H9 (cell line): ENCODE measurements around the gene TYMP. TPM values are rescaled to one million over a fixed set of nuclear protein-coding genes. Genes with fewer than 3 reads are reported as not detected.
A peak's percentile ranks its signal among the peaks of the same experiment; 100 is the strongest.

Source experiments
- DNase-seq: peaks from one replicate; pipeline ENCODE4 v3.0.0-alpha.2; 2017
- H2AFZ ChIP-seq: one replicate; pipeline ENCODE4 v1.6.1; 2013; ENCODE audit warnings: mild to moderate bottlenecking, low read length, control low read depth, moderate library complexity
- H2AK5ac ChIP-seq: 2 replicates; pipeline ENCODE4 v1.6.1; 2013; ENCODE audit warnings: low read length, control low read depth, mixed read lengths; ENCODE audit not compliant: insufficient read length
- H2BK120ac ChIP-seq: one replicate; pipeline ENCODE4 v1.6.1; 2013; ENCODE audit warnings: low read depth, mild to moderate bottlenecking, low read length, control low read depth, inconsistent platforms; ENCODE audit not compliant: poor library complexity, severe bottlenecking
- H2BK12ac ChIP-seq: 2 replicates; pipeline ENCODE4 v1.6.1; 2013; ENCODE audit warnings: low read length, control low read depth, mixed read lengths, low read depth; ENCODE audit not compliant: insufficient read length
- H2BK15ac ChIP-seq: 2 replicates; pipeline ENCODE4 v1.6.1; 2013; ENCODE audit warnings: low read depth, low read length, control low read depth
- H2BK20ac ChIP-seq: one replicate; pipeline ENCODE4 v1.6.1; 2013; ENCODE audit warnings: low read depth, mild to moderate bottlenecking, low read length, control low read depth, inconsistent platforms; ENCODE audit not compliant: poor library complexity, severe bottlenecking
- H2BK5ac ChIP-seq: 2 replicates; pipeline ENCODE4 v1.6.1; 2013; ENCODE audit warnings: low read length, control low read depth, mixed read lengths; ENCODE audit not compliant: insufficient read length
- H3K14ac ChIP-seq: 2 replicates; pipeline ENCODE4 v1.6.1; 2013; ENCODE audit warnings: low read length, control low read depth; ENCODE audit not compliant: insufficient read depth
- H3K18ac ChIP-seq: 2 replicates; pipeline ENCODE4 v1.6.1; 2013; ENCODE audit warnings: low read depth, mild to moderate bottlenecking, mixed read lengths, low read length, control low read depth; ENCODE audit not compliant: insufficient read length
- H3K23ac ChIP-seq: 2 replicates; pipeline ENCODE4 v1.6.1; 2013; ENCODE audit warnings: low read length, control low read depth, mixed read lengths, low read depth; ENCODE audit not compliant: insufficient read length
- H3K23me2 ChIP-seq: 2 replicates; pipeline ENCODE4 v1.6.1; 2013; ENCODE audit warnings: low read depth, mild to moderate bottlenecking, mixed read lengths, low read length, control low read depth; ENCODE audit not compliant: insufficient read length, poor library complexity, severe bottlenecking
- H3K27ac ChIP-seq: 2 replicates; pipeline ENCODE4 v1.5.1; 2013; ENCODE audit warnings: low read length, control low read depth, mixed read lengths, low read depth; ENCODE audit not compliant: insufficient read length
- H3K27me3 ChIP-seq: 2 replicates; pipeline ENCODE4 v1.6.1; 2013; ENCODE audit warnings: low read length, control low read depth, inconsistent platforms; ENCODE audit not compliant: insufficient read depth
- H3K4ac ChIP-seq: 2 replicates; pipeline ENCODE4 v1.6.1; 2013; ENCODE audit warnings: low read depth, mild to moderate bottlenecking, control low read depth, inconsistent platforms, low read length, moderate library complexity
- H3K4me1 ChIP-seq: 2 replicates; pipeline ENCODE4 v1.6.1; 2013; ENCODE audit warnings: low read length, control low read depth, inconsistent platforms; ENCODE audit not compliant: insufficient read depth
- H3K4me2 ChIP-seq: 2 replicates; pipeline ENCODE4 v1.6.1; 2013; ENCODE audit warnings: low read length, control low read depth, mixed read lengths; ENCODE audit not compliant: insufficient read length, insufficient read depth
- H3K56ac ChIP-seq: 2 replicates; pipeline ENCODE4 v1.6.1; 2013; ENCODE audit warnings: low read depth, mild to moderate bottlenecking, mixed read lengths, low read length, control low read depth; ENCODE audit not compliant: insufficient read length
- H3K79me1 ChIP-seq: 2 replicates; pipeline ENCODE4 v1.6.1; 2013; ENCODE audit warnings: low read depth, mild to moderate bottlenecking, moderate library complexity, low read length, control low read depth, inconsistent platforms; ENCODE audit not compliant: insufficient read depth, poor library complexity, severe bottlenecking
- H3K79me2 ChIP-seq: 2 replicates; pipeline ENCODE4 v1.6.1; 2013; ENCODE audit warnings: low read length, control low read depth, inconsistent platforms; ENCODE audit not compliant: insufficient read depth
- H3K9ac ChIP-seq: 2 replicates; pipeline ENCODE4 v1.6.1; 2013; ENCODE audit warnings: low read length, control low read depth, mixed read lengths; ENCODE audit not compliant: insufficient read length; ENCODE audit errors: extremely low read depth
- H3K9me3 ChIP-seq: one replicate; pipeline ENCODE4 v1.6.1; 2013; ENCODE audit warnings: low read depth, low read length, inconsistent platforms; ENCODE audit not compliant: control insufficient read depth
- H3T11ph ChIP-seq: one replicate; pipeline ENCODE4 v1.6.1; 2013; ENCODE audit warnings: mild to moderate bottlenecking, low read length, control low read depth, inconsistent platforms
- H4K20me1 ChIP-seq: one replicate; pipeline ENCODE4 v1.6.1; 2013; ENCODE audit not compliant: control insufficient read depth, insufficient read length, insufficient read depth
- H4K5ac ChIP-seq: 2 replicates; pipeline ENCODE4 v1.6.1; 2013; ENCODE audit warnings: low read depth, mild to moderate bottlenecking, mixed read lengths, low read length, control low read depth; ENCODE audit not compliant: insufficient read length
- H4K8ac ChIP-seq: replicated peaks from 2 replicates; pipeline ENCODE4 v1.6.1; 2013; ENCODE audit warnings: low read length, control low read depth, mixed read lengths, low read depth; ENCODE audit not compliant: insufficient read length
- H4K91ac ChIP-seq: 2 replicates; pipeline ENCODE4 v1.6.1; 2013; ENCODE audit warnings: low read depth, mild to moderate bottlenecking, moderate library complexity, mixed read lengths, low read length, control low read depth; ENCODE audit not compliant: insufficient read length
- H3K27ac Mint-ChIP-seq, 3 experiments: 2 replicates in 2 of 3; 3 replicates in 1 of 3; pipeline ENCODE4 v1.8.0; 2020 to 2021; ENCODE audit warnings: mixed read lengths in 3 of 3, mild to moderate bottlenecking in 1 of 3, moderate library complexity in 1 of 3
- H3K27me3 Mint-ChIP-seq: 2 replicates; pipeline ENCODE4 v1.8.0; 2021; ENCODE audit warnings: low read depth, mild to moderate bottlenecking, moderate library complexity, mixed read lengths
- H3K36me3 Mint-ChIP-seq, 3 experiments: 2 replicates in 2 of 3; 3 replicates in 1 of 3; pipeline ENCODE4 v1.8.0; 2020 to 2021; ENCODE audit warnings: low read depth in 3 of 3, mixed read lengths in 3 of 3; ENCODE audit not compliant: insufficient read depth in 1 of 3
- H3K4me1 Mint-ChIP-seq, 2 experiments: 2 replicates each; pipeline ENCODE4 v1.8.0; 2020; ENCODE audit warnings: mixed read lengths in 2 of 2
- H3K4me3 Mint-ChIP-seq, 2 experiments: 2 replicates in 1 of 2; 3 replicates in 1 of 2; pipeline ENCODE4 v1.8.0; 2020 to 2021; ENCODE audit warnings: mild to moderate bottlenecking in 2 of 2, mixed read lengths in 2 of 2, moderate library complexity in 1 of 2
- H3K9me3 Mint-ChIP-seq, 2 experiments: 2 replicates in 1 of 2; 3 replicates in 1 of 2; pipeline ENCODE4 v1.8.0; 2020; ENCODE audit warnings: mild to moderate bottlenecking in 2 of 2, mixed read lengths in 2 of 2, moderate library complexity in 1 of 2
- CTCF ChIP-seq: fragments of 200-600 bp; sonication (generic); conservative IDR thresholded peaks from 3 replicates; pipeline ENCODE4 v1.8.0; 2021; ENCODE audit warnings: antibody characterized with exemption, mild to moderate bottlenecking
- WGBS: extraction: QIAGEN DNeasy Blood & Tissue Kit; methylation state at CpG from one replicate; pipeline ENCODE4 v1.1.7; 2013; ENCODE audit warnings: missing lambda C conversion rate, low lambda C conversion rate, mixed read lengths; ENCODE audit not compliant: insufficient read length; ENCODE audit errors: extremely low coverage; 5-methylcytosine and 5-hydroxymethylcytosine counted together
- total RNA-seq: library from RNA; stranded (reverse); gene quantifications from 2 replicates; pipeline ENCODE4 v1.2.1, GENCODE V29; 2021

The TYMP gene
- total RNA-seq, 1 experiment from 2014 or later: 1.0 TPM

DNA sequence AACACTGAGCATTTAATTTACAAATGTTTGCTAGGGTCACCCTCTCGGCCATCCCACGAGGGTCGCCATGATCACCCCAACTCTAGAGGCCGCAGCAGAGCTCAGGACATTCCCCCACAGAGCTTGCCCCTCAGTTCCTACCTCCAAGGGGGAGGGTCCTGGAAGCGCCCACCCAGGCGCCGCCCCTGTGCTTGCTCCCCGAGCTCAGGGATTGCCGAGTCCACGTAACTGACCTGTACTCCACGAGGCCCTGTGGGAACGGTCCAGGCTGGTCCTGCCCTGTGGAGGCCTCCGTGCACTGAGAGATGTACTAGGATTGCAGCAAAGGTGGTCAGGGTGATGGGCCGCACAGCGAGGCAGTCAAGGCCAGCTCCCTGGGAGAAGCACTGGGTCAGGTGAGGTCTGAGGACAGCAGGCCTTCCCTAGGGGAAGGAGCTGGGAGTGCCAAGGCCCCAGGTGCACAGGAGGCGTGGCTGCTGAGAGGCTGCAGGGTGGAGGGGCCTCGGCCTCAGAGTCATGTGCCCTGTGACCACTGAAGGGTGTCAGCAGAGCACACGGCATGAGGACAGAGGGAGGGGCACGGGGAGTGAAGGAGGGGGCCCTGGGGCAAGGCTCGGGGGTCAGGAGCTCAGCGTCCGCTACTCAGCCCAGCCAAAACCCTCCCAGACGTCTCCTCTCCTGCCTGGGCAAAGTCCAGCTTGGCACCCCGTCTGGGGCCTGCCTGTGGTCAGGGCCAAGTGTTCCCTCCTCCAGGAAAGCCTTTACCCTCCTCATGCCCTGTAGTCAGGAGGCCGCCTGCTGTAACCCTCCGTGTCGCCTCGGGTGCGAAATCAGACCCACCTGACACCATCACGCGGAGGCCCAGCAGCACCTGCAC lies 45.6 kb downstream of the TYMP start:
- no peak overlapping the region for H3K56ac ChIP-seq
- no peak overlapping the region for H3K18ac ChIP-seq
- Mint-ChIP-seq H3K4me1 (peaks cover 3 to 9% of the 10 kb centered on the region in 2 experiments; a peak in 3 of 4 replicates), H3K4me3 (no peak overlapping the region; a peak in 1 of 5 replicates), H3K36me3 (peaks cover 0 to 2% (median 0%) of the 10 kb centered on the region in 3 experiments; a peak in 1 of 7 replicates), H3K9me3 (no peaks in the 10 kb centered on the region), H3K27me3 (peaks cover 22% of the 10 kb centered on the region), H3K27ac (peak overlapping the region in 1 of 3 experiments; percentile 24; a peak in 1 of 7 replicates)
- WGBS: no CpG with 5 or more reads among the region's 31 CpGs
- no peak for DNase-seq
- H2BK15ac ChIP-seq: no peak overlapping the region
- H3K23me2 ChIP-seq: peaks cover 7% of the 10 kb centered on the region
- no peak for TF ChIP-seq CTCF
- no peak overlapping the region for H3K9ac ChIP-seq
- no peak overlapping the region for H4K5ac ChIP-seq
- H2BK12ac ChIP-seq: no peak overlapping the region
- H4K8ac ChIP-seq: no peak overlapping the region
- H3K27me3 ChIP-seq: peaks cover 9% of the 10 kb centered on the region; the same call in 1 of the 2 replicates
- H3T11ph ChIP-seq: no peak overlapping the region
- no peak overlapping the region for H2AFZ ChIP-seq
- H3K14ac ChIP-seq: no peak overlapping the region; the same call in 1 of the 2 replicates
- no peak overlapping the region for H3K23ac ChIP-seq
- H3K4me1 ChIP-seq: no peaks in the 10 kb centered on the region
- H3K27ac ChIP-seq: no peak overlapping the region
- H3K4me2 ChIP-seq: no peak overlapping the region
- H4K20me1 ChIP-seq: no peaks in the 10 kb centered on the region
- no peaks in the 10 kb centered on the region for H3K79me2 ChIP-seq
- no peaks in the 10 kb centered on the region for H3K79me1 ChIP-seq
- H3K4ac ChIP-seq: no peak overlapping the region
- no peak overlapping the region for H2BK5ac ChIP-seq
- H2BK20ac ChIP-seq: no peak overlapping the region
- no peaks in the 10 kb centered on the region for H3K9me3 ChIP-seq
- H2BK120ac ChIP-seq: no peak overlapping the region
- H4K91ac ChIP-seq: no peak overlapping the region
- H2AK5ac ChIP-seq: no peak overlapping the region
